ENCODE measurements around the gene EEF2K.

DNA sequence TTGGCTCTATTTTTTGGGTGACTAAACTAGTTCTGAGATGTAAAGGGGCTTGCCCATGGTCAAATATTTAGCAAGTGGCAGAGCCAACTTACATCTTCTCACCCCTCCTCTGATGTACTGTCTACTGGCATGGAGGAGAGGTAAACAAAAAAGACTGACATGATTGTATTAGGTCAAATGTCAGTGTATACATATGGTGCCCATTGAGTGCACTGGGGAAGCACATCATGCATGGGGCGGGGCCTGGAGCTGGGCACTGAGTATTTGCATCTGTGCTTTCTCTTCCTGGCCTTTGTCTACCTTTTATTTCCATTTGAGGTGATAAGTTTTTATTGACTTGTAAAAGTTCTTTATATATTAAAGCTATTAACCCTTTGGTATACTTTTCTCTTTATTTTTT, 68.8 kb downstream of the EEF2K start:
- TF ChIP-seq, protein P1, sequence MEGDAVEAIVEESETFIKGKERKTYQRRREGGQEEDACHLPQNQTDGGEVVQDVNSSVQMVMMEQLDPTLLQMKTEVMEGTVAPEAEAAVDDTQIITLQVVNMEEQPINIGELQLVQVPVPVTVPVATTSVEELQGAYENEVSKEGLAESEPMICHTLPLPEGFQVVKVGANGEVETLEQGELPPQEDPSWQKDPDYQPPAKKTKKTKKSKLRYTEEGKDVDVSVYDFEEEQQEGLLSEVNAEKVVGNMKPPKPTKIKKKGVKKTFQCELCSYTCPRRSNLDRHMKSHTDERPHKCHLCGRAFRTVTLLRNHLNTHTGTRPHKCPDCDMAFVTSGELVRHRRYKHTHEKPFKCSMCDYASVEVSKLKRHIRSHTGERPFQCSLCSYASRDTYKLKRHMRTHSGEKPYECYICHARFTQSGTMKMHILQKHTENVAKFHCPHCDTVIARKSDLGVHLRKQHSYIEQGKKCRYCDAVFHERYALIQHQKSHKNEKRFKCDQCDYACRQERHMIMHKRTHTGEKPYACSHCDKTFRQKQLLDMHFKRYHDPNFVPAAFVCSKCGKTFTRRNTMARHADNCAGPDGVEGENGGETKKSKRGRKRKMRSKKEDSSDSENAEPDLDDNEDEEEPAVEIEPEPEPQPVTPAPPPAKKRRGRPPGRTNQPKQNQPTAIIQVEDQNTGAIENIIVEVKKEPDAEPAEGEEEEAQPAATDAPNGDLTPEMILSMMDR (IDR thresholded peaks at IDR 0.05): no peak
- TF ChIP-seq POLR2A (IDR thresholded peaks at IDR 0.05): no peak

Data from thyroid gland (tissue), 4 donors.